Ishikawa (cell line): Measurements from ENCODE around the gene PCLO.

Experiments
- EP300 ChIP-seq: IDR thresholded peaks from 2 replicates; pipeline ENCODE4 v1.6.1; 2012; ENCODE audit warnings: borderline replicate concordance
- TCF12 ChIP-seq: IDR thresholded peaks from 2 replicates; pipeline ENCODE4 v1.6.1; 2012; ENCODE audit warnings: low read depth
- TF ChIP-seq, protein P1 (sequence below): IDR thresholded peaks from 2 replicates; pipeline ENCODE4 v1.6.1; 2012; ENCODE audit warnings: low read depth, mild to moderate bottlenecking

DNA sequence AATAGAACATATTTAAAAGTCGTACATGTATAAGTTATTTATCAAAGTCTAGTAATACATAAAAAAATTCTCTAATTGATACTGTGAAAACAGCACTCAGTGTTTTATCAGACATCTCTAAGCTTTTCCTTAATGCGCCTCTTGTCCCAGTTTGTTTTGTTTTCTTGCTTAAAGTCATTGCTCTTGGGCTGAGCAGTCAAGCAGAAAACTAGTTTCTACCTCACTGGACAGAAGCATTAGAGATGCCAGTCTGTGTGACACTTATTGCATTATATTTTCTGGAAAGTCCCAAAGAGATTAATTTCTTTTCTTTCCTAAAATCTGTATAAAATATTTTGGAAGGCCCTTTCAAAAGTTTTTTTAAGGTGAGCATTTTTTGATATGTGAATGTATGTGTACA is 236.2 kb downstream of the PCLO start:
- no peak for TF ChIP-seq TCF12
- TF ChIP-seq, protein P1, sequence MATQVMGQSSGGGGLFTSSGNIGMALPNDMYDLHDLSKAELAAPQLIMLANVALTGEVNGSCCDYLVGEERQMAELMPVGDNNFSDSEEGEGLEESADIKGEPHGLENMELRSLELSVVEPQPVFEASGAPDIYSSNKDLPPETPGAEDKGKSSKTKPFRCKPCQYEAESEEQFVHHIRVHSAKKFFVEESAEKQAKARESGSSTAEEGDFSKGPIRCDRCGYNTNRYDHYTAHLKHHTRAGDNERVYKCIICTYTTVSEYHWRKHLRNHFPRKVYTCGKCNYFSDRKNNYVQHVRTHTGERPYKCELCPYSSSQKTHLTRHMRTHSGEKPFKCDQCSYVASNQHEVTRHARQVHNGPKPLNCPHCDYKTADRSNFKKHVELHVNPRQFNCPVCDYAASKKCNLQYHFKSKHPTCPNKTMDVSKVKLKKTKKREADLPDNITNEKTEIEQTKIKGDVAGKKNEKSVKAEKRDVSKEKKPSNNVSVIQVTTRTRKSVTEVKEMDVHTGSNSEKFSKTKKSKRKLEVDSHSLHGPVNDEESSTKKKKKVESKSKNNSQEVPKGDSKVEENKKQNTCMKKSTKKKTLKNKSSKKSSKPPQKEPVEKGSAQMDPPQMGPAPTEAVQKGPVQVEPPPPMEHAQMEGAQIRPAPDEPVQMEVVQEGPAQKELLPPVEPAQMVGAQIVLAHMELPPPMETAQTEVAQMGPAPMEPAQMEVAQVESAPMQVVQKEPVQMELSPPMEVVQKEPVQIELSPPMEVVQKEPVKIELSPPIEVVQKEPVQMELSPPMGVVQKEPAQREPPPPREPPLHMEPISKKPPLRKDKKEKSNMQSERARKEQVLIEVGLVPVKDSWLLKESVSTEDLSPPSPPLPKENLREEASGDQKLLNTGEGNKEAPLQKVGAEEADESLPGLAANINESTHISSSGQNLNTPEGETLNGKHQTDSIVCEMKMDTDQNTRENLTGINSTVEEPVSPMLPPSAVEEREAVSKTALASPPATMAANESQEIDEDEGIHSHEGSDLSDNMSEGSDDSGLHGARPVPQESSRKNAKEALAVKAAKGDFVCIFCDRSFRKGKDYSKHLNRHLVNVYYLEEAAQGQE = no peak
- TF ChIP-seq EP300 = no peak
